HG03196 (cell line): ENCODE results near the gene CAP1.
"Not testable (repeated sequence)": the region's sequence is repeated elsewhere in the genome, so short reads cannot be mapped to it uniquely, and the experiment has no call there.

Experiments used
- ATAC-seq: cut with Tn5 transposase; IDR thresholded peaks from one replicate; pipeline ENCODE4 v1.9.1; 2021; ENCODE audit not compliant: unreplicated experiment

The CAP1 gene

GRCh38 chr1:40040511-40041465 lies at the start of gene CAP1:
Gene CAP1 (plus strand): TSS chr1:40040729. CDS start chr1:40059347, 18,618 bp downstream.
- ATAC-seq, result peak; percentile 78

GRCh38 chr1:39992234-39992633 lies 48.3 kb upstream of the CAP1 start:
- ATAC-seq, result no peak

DNA sequence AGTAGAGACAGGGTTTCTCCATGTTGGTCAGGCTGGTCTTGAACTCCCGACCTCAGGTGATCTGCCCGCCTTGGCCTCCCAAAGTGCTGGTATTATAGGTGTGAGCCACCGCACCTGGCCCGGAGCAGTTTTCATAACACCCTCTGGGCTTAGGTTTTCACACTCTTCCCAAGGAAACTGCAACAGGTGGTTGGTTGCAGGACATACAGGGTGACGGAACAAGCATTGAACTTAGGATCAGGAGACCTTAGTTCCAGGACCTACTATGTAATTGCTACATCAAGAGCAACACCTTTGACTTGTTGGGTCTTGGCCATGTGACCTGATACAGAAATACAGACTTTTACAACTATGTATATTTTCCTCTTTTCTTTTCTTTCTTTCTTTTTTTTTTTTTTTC lies 47.6 kb upstream of the CAP1 start:
- no peak for ATAC-seq

- ATAC-seq, result peak; percentile 80
Observed at GRCh38 chr1:39995973-39996393, 44.5 kb upstream of the CAP1 start.

DNA sequence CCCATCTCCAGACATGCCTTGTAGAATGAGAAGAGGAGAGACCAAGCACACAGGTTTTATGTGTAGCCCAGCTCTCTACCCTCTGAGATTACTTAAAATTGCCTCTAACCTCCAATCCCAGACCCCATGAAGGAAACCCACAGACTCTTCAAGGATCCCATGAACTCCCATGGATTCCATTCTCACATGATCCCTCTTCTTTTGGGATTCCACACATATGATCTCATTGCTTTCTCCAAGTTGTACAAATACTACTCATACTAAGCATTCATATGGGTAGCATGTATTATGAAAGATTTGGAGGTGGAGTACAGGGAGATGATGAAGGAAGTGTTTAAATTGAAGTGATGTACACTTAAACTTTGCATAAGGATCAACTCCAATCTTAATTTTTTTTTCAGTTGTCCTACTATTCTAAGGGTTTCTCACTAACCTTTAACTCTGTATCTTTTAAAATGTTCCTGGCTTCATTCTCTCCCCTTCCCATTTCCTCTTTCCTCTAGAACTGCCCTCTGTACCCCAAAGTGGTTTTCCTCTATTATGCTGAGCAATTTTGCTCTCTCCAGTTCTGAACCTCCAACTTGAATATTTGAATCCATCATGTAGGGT lies 44.0 kb upstream of the CAP1 start:
- no peak for ATAC-seq

DNA sequence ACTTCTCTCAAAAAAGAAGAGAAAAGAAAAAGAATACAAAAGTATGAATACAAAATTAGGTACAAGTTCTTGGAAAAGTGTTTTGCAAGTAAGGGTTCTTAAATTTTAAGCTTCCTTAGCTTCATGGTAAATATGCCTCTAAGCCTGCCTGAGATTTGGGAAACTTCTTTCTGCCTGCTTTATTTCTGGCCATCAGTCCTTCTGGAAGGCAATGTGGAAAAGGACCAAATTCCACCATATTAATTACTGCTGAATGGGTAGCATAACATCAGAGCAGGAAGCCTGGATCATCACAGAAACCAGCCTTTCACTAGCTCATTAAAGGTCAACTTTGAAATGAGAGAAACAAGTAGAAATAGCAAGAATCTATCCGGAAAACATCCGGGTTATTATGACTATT lies 39.1 kb upstream of the CAP1 start:
- ATAC-seq, result no peak

- ATAC-seq, result peak; percentile 69
Observed at GRCh38 chr1:40003156-40004093, 37.1 kb upstream of the CAP1 start.

- ATAC-seq, result no peak
Observed at GRCh38 chr1:40004857-40005256, 35.7 kb upstream of the CAP1 start.

DNA sequence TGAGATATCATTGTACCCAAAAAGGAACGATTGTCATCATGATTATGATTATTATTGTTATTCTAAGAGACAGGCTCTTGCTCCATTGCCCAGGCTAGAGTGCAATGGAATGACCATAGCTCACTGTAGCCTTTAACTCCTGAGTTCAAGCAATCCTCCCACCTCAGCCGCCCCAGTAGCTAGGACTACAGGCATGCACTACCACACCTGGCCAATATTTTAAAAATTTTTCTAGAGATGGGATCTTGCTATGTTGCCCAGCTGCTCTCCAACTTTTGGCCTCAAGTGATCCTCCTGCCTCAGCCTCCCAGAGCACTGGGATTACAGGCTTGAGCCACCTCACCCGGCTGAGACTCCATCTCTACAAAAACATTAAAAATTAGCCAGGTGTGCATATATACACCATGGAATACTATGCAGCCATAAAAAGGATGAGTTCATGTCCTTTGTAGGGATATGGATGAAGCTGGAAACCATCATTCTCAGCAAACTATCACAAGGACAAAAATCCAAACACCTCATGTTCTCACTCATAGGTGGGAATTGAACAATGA lies 33.0 kb upstream of the CAP1 start:
- not testable (repeated sequence) for ATAC-seq

GRCh38 chr1:40011198-40011597 lies 29.3 kb upstream of the CAP1 start:
- no peak for ATAC-seq

DNA sequence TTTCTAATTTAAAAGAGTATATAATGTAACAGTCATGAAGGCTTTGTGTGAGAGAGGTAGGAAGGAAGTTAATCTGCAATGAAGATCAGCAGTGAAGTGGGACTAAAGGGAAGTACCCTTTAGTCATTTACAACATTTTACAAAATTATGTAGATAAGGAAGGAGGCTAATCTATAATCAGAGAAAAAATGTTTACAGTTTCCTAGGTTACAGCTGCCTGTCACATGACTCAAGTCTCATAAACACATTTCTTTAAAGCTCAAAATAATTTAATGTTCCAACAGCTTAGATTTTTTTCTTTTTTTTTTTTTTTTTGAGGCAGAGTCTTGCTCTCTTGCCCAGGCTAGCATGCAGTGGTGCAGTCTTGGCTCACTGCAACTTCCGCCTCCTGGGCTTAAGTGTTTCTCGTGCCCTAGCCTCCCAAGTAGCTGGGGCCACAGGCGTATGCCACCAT lies 26.2 kb upstream of the CAP1 start:
- ATAC-seq, result no peak

DNA sequence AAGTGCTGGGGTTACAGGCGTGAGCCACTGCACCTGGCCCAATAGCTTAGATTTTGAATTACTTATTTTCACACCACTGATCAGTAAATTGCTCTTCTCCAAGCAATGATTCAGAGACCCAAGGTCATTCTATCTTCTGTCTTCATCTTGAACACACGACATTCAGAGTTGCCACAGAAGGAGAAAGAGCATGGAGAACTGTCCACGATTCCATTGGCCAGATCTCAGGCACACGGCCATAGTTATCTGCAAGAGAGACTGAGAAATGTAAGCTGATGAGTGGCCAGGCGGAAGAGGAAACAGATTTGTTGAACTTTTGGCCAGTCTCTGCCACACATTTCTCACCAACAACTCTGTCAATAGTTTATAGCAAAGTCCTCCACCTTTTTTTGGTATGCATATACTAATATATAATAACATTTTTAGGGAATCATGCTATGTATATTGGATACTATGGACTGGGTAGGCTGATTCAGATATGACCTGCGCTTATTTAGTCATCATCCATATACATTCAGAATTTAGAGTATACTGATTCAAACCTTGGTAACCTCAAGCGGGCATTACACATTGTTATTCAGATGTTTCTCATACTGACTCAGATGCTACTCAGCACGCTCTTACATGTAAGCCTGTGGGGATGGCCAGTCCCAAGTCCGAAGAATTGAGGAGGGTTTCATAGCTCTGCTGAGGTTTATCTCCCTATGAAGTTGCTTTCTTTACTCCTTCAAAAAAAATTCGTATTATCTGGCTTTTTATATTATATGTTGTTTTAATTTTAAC lies 25.5 kb upstream of the CAP1 start:
- no peak for ATAC-seq

DNA sequence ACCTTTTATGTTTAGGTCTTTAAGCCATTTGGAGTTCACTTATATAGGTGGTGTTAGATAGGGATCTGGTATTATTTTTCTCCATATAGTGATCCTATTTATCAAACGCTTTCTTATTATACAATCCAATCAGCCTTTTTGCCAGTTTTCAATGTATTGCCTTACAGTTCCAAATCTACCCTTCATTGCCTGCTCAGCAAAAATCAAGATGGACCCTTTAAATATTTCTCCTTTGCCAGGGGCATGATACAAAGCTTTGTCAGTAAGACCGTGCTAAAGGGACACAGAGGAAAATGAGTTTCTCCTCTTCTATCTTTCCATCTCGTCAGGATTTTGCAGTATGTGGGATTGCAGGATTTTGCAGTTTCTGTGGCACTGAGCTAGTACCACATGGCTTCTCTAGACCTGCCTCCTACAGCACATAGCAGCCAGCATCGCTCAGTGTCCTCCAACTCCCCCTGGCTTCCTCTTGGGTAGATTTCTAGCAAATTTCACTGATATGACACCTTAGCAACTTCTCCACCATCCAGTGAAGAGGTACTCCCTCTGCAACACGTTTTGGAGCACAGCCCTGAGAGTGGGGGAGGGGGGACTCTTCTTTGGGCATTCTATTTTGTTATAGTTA lies 22.5 kb upstream of the CAP1 start:
- no peak for ATAC-seq

- ATAC-seq, result no peak
Observed at GRCh38 chr1:40020447-40021085, 20.0 kb upstream of the CAP1 start.

DNA sequence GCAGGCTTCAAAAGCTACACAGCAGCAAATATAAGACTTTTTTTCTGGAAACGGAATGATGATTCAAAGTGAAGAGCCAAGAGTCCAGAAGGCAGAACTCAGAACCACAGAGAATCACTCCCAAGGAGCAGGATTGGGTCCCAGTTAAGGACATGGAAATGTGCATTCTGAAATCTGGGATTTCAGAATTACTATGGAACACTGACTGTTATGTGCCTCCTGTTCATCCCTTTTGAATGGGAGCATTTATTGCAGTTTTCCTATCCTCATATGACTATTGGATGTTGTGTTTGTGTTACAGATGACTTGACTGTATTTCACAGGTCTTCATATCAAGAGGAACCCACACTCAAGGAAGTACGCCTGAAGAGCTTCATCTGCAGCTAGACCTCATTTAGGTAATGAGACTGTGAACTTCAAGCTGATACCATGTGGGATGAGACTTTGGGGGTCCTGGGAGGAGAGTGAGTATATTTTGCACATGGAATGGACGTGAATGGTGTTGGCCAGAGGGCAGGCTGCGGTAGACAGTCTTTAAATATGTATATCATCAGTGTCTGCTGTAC lies 17.1 kb upstream of the CAP1 start:
- no peak for ATAC-seq

DNA sequence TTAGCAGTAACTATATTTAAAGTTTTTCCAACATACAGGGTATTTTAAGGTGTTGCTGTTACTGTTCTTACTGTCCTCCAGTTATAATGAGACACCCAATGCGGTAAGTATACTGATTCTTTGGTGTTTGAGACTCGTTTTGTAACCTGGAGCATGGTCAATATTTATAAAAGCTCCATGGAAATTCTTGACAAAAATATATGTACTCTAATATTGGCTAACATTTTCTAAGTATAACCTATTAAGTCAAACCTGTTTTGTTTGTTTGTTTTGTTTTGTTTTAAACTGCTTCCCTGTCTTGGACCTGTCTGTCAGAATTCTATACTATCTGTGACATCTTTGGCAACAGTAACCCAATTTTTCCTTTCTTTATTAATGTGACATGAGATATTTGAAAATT lies 15.9 kb upstream of the CAP1 start:
- no peak for ATAC-seq

DNA sequence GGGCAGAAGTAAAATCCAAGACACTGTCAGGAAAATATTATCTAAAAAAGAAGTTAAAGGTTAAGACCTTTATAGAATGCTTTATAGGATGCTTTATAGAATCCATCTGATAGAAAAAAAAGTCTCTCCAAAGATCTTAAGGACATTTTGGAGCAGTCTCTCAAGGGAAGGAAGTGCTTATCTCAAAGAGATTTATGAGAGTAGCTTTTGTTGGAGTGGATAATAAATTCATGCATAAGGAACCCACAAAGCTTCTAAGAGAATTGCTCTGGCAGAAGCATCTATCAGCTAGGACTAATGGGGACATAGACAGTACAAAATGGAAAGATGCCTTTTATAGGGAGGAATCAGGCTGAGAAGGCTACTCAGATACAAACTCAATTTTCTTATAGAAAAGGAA lies 12.9 kb upstream of the CAP1 start:
- ATAC-seq, result no peak

DNA sequence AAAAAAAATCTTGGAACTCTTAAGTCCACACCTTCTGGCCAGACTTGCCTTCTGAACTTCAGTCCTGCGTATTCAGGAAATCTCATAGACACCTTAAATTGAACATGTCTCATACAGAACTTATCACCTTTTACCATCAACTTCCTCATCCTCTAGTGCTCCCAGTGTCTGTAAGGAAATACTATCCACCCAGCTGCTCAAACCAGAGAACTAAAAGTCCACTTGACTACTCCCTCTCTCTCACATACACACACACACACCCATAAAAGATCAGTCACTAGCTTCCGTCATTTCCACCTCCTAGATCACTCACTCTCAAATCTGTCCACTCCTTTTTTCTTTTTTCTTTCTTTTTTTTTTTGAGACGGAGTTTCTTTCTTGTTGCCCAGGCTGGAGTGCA lies 10.9 kb upstream of the CAP1 start:
- no peak for ATAC-seq
